ENCODE measurements around the gene NUP107. TPM values are rescaled to one million over a fixed set of nuclear protein-coding genes. Genes with fewer than 3 reads are reported as not detected.
A peak's percentile ranks its signal among the peaks of the same experiment; 100 is the strongest.

Gene NUP107
- total RNA-seq, 1 experiment from 2014 or later: 132 TPM

- TF ChIP-seq ZNF263 (CRISPR knock-in tag; IDR thresholded peaks at IDR 0.05; ENCODE audit: low read depth) (no peak), ATF2 (CRISPR knock-in tag; IDR thresholded peaks at IDR 0.05; ENCODE audit: borderline replicate concordance, low read depth) (no peak), EMX1 (CRISPR knock-in tag; IDR thresholded peaks at IDR 0.05) (peak; percentile 86; the same call in 1 of the 2 replicates), MXD4 (CRISPR knock-in tag; IDR thresholded peaks at IDR 0.05; ENCODE audit: borderline replicate concordance) (no peak), SOX15 (CRISPR knock-in tag; IDR thresholded peaks at IDR 0.05) (no peak), SP1 (CRISPR knock-in tag; conservative IDR thresholded peaks at IDR 0.05) (peak; percentile 82), TCF7 (CRISPR knock-in tag; IDR thresholded peaks at IDR 0.05; ENCODE audit: low read depth) (no peak), TP53 (CRISPR knock-in tag; IDR thresholded peaks at IDR 0.05) (peak; percentile 50; the same call in 1 of the 2 replicates), GABPB1 (CRISPR knock-in tag; IDR thresholded peaks at IDR 0.05) (peak; percentile 60; the same call in 1 of the 2 replicates), ZNF232 (CRISPR knock-in tag; IDR thresholded peaks at IDR 0.05) (no peak), FOXJ3 (CRISPR knock-in tag; IDR thresholded peaks at IDR 0.05; ENCODE audit: borderline replicate concordance) (no peak), NFATC4 (CRISPR knock-in tag; IDR thresholded peaks at IDR 0.05) (peak; percentile 53), SMAD3 (CRISPR knock-in tag; IDR thresholded peaks at IDR 0.05; ENCODE audit: borderline replicate concordance) (no peak; the same call in none of the 2 replicates), TEAD1 (CRISPR knock-in tag; IDR thresholded peaks at IDR 0.05) (0 out of 2 replicates have a peak, but pooled peaks have one; percentile 33), ZNF671 (CRISPR knock-in tag; IDR thresholded peaks at IDR 0.05) (no peak)
- TF ChIP-seq, protein P1, sequence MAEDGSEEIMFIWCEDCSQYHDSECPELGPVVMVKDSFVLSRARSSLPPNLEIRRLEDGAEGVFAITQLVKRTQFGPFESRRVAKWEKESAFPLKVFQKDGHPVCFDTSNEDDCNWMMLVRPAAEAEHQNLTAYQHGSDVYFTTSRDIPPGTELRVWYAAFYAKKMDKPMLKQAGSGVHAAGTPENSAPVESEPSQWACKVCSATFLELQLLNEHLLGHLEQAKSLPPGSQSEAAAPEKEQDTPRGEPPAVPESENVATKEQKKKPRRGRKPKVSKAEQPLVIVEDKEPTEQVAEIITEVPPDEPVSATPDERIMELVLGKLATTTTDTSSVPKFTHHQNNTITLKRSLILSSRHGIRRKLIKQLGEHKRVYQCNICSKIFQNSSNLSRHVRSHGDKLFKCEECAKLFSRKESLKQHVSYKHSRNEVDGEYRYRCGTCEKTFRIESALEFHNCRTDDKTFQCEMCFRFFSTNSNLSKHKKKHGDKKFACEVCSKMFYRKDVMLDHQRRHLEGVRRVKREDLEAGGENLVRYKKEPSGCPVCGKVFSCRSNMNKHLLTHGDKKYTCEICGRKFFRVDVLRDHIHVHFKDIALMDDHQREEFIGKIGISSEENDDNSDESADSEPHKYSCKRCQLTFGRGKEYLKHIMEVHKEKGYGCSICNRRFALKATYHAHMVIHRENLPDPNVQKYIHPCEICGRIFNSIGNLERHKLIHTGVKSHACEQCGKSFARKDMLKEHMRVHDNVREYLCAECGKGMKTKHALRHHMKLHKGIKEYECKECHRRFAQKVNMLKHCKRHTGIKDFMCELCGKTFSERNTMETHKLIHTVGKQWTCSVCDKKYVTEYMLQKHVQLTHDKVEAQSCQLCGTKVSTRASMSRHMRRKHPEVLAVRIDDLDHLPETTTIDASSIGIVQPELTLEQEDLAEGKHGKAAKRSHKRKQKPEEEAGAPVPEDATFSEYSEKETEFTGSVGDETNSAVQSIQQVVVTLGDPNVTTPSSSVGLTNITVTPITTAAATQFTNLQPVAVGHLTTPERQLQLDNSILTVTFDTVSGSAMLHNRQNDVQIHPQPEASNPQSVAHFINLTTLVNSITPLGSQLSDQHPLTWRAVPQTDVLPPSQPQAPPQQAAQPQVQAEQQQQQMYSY (CRISPR knock-in tag; IDR thresholded peaks at IDR 0.05): 0 out of 2 replicates have a peak, but pooled peaks have one; percentile 19
Measured at GRCh38 chr12:68745904-68746571, 59.3 kb downstream of the NUP107 start, which contains the start of gene SLC35E3 (continued).

GRCh38 chr12:68746572-68747180 lies 59.9 kb downstream of the NUP107 start:
- TF ChIP-seq PREB (CRISPR knock-in tag; IDR thresholded peaks at IDR 0.05; ENCODE audit: borderline replicate concordance) (no peak), GABPB1 (CRISPR knock-in tag; IDR thresholded peaks at IDR 0.05) (0 out of 2 replicates have a peak, but pooled peaks have one; percentile 40), AR (CRISPR knock-in tag; IDR thresholded peaks at IDR 0.05) (no peak), SOX15 (CRISPR knock-in tag; IDR thresholded peaks at IDR 0.05) (no peak)
- TF ChIP-seq, protein P2, sequence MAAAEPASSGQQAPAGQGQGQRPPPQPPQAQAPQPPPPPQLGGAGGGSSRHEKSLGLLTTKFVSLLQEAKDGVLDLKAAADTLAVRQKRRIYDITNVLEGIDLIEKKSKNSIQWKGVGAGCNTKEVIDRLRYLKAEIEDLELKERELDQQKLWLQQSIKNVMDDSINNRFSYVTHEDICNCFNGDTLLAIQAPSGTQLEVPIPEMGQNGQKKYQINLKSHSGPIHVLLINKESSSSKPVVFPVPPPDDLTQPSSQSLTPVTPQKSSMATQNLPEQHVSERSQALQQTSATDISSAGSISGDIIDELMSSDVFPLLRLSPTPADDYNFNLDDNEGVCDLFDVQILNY (CRISPR knock-in tag; IDR thresholded peaks at IDR 0.05): no peak
- TF ChIP-seq, protein P3, sequence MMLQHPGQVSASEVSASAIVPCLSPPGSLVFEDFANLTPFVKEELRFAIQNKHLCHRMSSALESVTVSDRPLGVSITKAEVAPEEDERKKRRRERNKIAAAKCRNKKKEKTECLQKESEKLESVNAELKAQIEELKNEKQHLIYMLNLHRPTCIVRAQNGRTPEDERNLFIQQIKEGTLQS (CRISPR knock-in tag; conservative IDR thresholded peaks at IDR 0.05): no peak
- H3K27ac Mint-ChIP-seq: peak overlapping the region; percentile 94
- H3K9me3 Mint-ChIP-seq: no peaks in the 10 kb centered on the region
- ChIA-PET POLR2A (interaction anchor here (1.0 to 2.0 kb wide), 5 partner anchors 25 to 83 kb away, joined by 3 to 13 read pairs (median 5); partner anchors contain the start of gene MDM2), CTCF (interaction anchor here (1.5 to 1.8 kb wide), 2 partner anchors 61 to 83 kb away, joined by 8 to 18 read pairs; partner anchors contain the start of gene MDM2)
- ATAC-seq (peak; percentile 34), DNase-seq (ENCODE audit: low spot score) (peak; percentile 22)
- H3K27me3 Mint-ChIP-seq (ENCODE audit: low read depth): no peaks in the 10 kb centered on the region
- peaks cover 4% of the 10 kb centered on the region for H3K36me3 Mint-ChIP-seq
- H3K4me1 Mint-ChIP-seq: peaks cover 17% of the 10 kb centered on the region
- peak overlapping the region; percentile 98 for H3K4me3 Mint-ChIP-seq
